ENCODE data around the gene LCE1E. TPM values are rescaled to one million over a fixed set of nuclear protein-coding genes. Genes with fewer than 3 reads are reported as not detected.

Gene LCE1E
- total and polyA plus RNA-seq, 2 experiments from 2014 or later: not detected

DNA sequence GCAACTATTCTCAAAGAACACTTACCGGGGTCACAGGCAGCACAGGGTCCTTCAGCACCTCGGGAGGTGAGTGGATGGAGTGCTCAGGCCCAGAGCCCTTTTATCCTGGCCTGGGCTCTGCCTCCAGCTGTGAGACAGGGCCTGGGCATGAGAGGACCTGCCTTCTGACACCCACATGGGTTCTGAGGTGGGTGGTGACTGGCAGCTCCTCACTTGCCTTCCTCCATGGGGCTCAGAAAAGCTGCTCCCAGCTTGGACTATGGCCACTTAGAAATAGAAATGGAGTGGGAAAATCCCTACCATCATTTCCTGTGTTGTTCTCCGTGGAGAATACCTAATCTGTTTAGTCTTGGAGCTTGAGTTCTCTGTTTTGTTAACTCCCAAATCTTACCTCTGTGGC lies 20.5 kb downstream of the LCE1E start, which contains the start of gene LCE1C:
Gene LCE1C (minus strand): TSS at position 76 of the 400 bp plus-strand sequence. CDS start 1,173 bp downstream, outside the sequence.
- H3K4me3 ChIP-seq: no peak within 1 kb of the TSS
- H3K27me3 ChIP-seq: no peaks in the 10 kb centered on the region
- H3K27ac ChIP-seq: no peak within 1 kb of the TSS
- H3K9me3 ChIP-seq (ENCODE audit: low read depth): no peaks in the 10 kb centered on the region
- TF ChIP-seq, protein P1, sequence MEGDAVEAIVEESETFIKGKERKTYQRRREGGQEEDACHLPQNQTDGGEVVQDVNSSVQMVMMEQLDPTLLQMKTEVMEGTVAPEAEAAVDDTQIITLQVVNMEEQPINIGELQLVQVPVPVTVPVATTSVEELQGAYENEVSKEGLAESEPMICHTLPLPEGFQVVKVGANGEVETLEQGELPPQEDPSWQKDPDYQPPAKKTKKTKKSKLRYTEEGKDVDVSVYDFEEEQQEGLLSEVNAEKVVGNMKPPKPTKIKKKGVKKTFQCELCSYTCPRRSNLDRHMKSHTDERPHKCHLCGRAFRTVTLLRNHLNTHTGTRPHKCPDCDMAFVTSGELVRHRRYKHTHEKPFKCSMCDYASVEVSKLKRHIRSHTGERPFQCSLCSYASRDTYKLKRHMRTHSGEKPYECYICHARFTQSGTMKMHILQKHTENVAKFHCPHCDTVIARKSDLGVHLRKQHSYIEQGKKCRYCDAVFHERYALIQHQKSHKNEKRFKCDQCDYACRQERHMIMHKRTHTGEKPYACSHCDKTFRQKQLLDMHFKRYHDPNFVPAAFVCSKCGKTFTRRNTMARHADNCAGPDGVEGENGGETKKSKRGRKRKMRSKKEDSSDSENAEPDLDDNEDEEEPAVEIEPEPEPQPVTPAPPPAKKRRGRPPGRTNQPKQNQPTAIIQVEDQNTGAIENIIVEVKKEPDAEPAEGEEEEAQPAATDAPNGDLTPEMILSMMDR (IDR thresholded peaks at IDR 0.05; ENCODE audit: low read depth, low read length): no peak
- DNase-seq (ENCODE audit: low read depth in 1 of 2, low spot score in 1 of 2): no peak
- H3K4me1 ChIP-seq (ENCODE audit: low read depth): no peaks in the 10 kb centered on the region
- H3K36me3 ChIP-seq: no peaks in the 10 kb centered on the region

DNA sequence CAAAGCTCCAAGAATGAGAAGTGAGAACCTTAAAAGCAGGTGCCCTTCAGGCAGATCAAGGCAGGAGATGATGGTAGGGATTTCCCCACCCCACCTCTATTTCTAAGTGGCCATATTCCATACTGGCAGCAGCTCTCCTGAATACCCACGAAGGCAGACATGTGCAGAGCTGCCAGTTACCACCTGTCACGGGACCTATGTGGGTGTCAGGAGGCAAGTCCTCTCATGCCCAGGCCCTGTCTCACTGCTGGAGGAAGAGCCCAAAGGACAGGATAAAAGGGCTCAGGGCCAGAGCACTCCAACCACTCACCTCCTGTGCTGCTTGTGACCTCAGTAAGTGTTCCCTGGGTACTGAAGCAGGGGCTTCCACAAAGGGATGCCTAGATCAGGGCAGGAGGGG lies 25.0 kb downstream of the LCE1E start:
- no peak overlapping the region for H3K4me3 ChIP-seq
- TF ChIP-seq, protein P1 (IDR thresholded peaks at IDR 0.05; ENCODE audit: low read depth, low read length): no peak
- DNase-seq (ENCODE audit: low read depth in 1 of 2, low spot score in 1 of 2): no peak

DNA sequence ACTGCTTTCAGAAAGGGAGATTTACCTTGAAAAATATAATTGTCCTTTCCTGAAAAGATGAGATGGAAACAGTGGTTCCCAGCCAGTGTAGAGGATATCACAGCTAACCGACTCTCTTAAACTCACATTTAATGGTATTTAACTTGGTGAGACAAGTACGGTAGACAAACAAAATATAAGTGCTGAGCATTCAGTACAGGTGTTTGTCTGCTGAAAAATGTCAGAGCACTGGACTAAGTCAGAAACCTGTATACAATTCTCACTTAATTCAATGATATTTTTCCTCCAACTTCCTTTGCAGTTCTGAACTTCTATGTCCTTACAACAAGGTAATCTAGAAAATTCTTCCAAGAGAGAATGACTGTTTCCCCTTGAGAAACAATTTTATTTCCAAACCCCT lies 25.6 kb downstream of the LCE1E start, which contains the start of gene LCE1B:
Gene LCE1B (plus strand): TSS at position 301 of the 400 bp plus-strand sequence. CDS start 476 bp downstream, outside the sequence.
- DNase-seq (ENCODE audit: low read depth in 1 of 2, low spot score in 1 of 2): no peak
- Histone ChIP-seq H3K4me3 (no peak within 1 kb of the TSS), H3K9me3 (ENCODE audit: low read depth) (no peaks in the 10 kb centered on the region), H3K27ac (no peak within 1 kb of the TSS), H3K27me3 (no peaks in the 10 kb centered on the region), H3K4me1 (ENCODE audit: low read depth) (no peaks in the 10 kb centered on the region), H3K36me3 (no peaks in the 10 kb centered on the region)
- TF ChIP-seq, protein P1 (IDR thresholded peaks at IDR 0.05; ENCODE audit: low read depth, low read length): no peak

More for the DNA sequence above, 25.0 kb downstream of the LCE1E start:
- Histone ChIP-seq H3K4me1 (ENCODE audit: low read depth) (no peaks in the 10 kb centered on the region), H3K27me3 (no peaks in the 10 kb centered on the region), H3K36me3 (no peaks in the 10 kb centered on the region), H3K9me3 (ENCODE audit: low read depth) (no peaks in the 10 kb centered on the region), H3K27ac (no peak overlapping the region)

DNA sequence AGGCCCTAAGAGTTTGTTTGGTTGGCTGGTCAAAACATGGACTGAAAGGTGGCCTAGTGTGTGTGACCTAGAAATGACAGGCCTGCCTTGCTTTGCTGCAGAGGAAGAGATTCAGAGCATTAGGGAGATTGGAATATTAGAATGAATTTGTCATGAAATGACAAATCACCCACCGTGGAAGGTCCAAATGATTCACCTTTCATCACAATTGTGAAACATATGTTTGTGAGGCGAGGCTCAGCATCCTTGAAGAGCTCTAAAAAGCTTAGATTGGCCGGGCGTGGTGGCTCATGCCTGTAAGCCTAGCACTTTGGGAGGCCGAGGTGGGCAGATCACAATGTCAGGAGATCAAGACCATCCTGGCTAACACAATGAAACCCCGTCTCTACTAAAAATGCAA lies 31.3 kb downstream of the LCE1E start:
- Histone ChIP-seq H3K27ac (no peak overlapping the region), H3K27me3 (no peaks in the 10 kb centered on the region), H3K9me3 (ENCODE audit: low read depth) (peaks cover 7% of the 10 kb centered on the region), H3K4me3 (no peak overlapping the region), H3K4me1 (ENCODE audit: low read depth) (no peaks in the 10 kb centered on the region), H3K36me3 (no peaks in the 10 kb centered on the region)
- no peak for DNase-seq (ENCODE audit: low read depth in 1 of 2, low spot score in 1 of 2)
- TF ChIP-seq, protein P1 (IDR thresholded peaks at IDR 0.05; ENCODE audit: low read depth, low read length): no peak

DNA sequence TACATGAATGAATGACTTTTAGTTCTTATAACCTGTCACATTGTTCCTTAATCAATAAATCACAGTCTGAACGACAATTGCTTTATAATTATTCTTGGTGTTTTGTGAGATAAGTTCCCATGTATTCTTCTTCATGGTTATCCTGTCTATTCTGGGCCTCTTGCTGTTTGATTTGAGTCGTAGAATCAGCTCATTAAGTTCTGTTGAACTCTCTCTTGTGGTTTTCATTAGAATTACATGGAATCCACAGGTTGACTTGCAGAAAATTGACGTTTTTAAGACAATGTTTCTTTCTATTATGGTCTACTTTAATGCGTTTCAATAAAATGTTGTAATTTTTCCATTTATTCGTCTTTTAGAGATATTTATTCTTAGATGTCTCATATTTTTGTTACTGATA lies 37.2 kb downstream of the LCE1E start:
- TF ChIP-seq, protein P1 (IDR thresholded peaks at IDR 0.05; ENCODE audit: low read depth, low read length): no peak
- Histone ChIP-seq H3K36me3 (no peaks in the 10 kb centered on the region), H3K4me1 (ENCODE audit: low read depth) (no peaks in the 10 kb centered on the region), H3K27ac (no peak overlapping the region), H3K27me3 (no peaks in the 10 kb centered on the region), H3K9me3 (ENCODE audit: low read depth) (peaks cover 2% of the 10 kb centered on the region), H3K4me3 (no peak overlapping the region)
- no peak for DNase-seq (ENCODE audit: low read depth in 1 of 2, low spot score in 1 of 2)
